ENCODE measurements around the gene RAB29. TPM values are rescaled to one million over a fixed set of nuclear protein-coding genes. Genes with fewer than 3 reads are reported as not detected.
A peak's percentile ranks its signal among the peaks of the same experiment; 100 is the strongest.

Gene RAB29
- polyA plus RNA-seq, 3 donors, result 23.2 to 32.2 (median 31.5) TPM

DNA sequence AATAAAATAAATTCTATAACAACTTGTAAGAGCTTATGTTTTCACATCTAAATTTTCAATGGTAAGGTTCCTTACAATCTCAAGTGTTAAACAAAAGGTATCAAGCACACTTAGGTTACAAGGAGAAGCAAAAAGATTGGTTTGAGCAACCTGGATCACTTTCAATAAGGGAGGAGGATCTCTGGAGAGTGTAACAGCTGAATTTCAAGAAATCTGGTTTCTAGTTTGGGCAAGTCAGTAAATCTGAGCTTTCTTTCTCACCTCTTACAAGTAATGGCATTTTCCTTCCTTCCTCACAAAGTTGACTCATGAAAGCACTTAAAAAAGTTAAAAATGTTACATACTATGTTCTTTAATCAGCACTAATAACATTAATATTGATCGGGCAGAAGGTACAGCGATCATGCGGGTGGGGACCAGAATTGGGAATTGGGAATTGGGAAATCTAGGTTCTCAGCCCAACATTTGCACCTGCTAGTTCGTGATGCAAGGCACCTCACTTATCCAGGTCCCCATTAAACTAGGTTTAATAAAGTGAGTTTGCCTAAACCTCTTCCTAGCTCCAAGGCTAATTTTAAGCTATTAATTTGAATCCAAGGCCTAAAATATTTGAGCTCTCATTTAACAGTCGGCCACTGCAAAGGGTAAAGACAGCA, 28.4 kb downstream of the RAB29 start:
- H3K4me3 ChIP-seq (replicated peaks in 1 of 3; ENCODE audit: low read depth in 2 of 3, low read length in 3 of 3), result no peak overlapping the region
- no peak overlapping the region for H3K4me2 ChIP-seq (replicated peaks; ENCODE audit: extremely low read depth, low read length, poor library complexity, severe bottlenecking)
- no peak overlapping the region for H2AFZ ChIP-seq (ENCODE audit: insufficient read depth, low read depth, low read length, poor library complexity, severe bottlenecking)
- no peaks in the 10 kb centered on the region for H3K9me3 ChIP-seq (replicated peaks in 1 of 2; ENCODE audit: control insufficient read depth in 1 of 2, insufficient read depth in 1 of 2, low read length in 2 of 2)
- peaks cover 14 to 27% of the 10 kb centered on the region in 2 donors for H3K4me1 ChIP-seq (ENCODE audit: control insufficient read depth in 1 of 2, insufficient read depth in 2 of 2, low read length in 2 of 2)
- H3K36me3 ChIP-seq (replicated peaks in 1 of 2; ENCODE audit: control insufficient read depth in 1 of 2, insufficient read depth in 2 of 2, low read length in 2 of 2), result no peaks in the 10 kb centered on the region
- Mint-ChIP-seq H3K4me3 (no peak overlapping the region), H3K4me1 (peaks cover 32% of the 10 kb centered on the region), H3K9me3 (peaks cover 0 to 3% (median 0%) of the 10 kb centered on the region in 7 donors), H3K27me3 (ENCODE audit: low read depth in 3 of 3) (no peaks in the 10 kb centered on the region), H3K36me3 (no peaks in the 10 kb centered on the region), H3K27ac (peak overlapping the region in 1 of 7 donors; percentile 67)
- no peak for DNase-seq
- TF ChIP-seq CTCF (IDR thresholded peaks at IDR 0.05), result no peak
- no peaks in the 10 kb centered on the region for H3K27me3 ChIP-seq (ENCODE audit: control insufficient read depth in 2 of 2, insufficient read depth in 2 of 2, low read length in 2 of 2)
- H4K20me1 ChIP-seq (ENCODE audit: insufficient read depth, low read length), result peaks cover 43% of the 10 kb centered on the region
- no peak overlapping the region for H3K9ac ChIP-seq (ENCODE audit: insufficient read depth, low read length, poor library complexity, severe bottlenecking)
- H3K79me2 ChIP-seq (ENCODE audit: insufficient read depth, low read length), result peaks cover 80% of the 10 kb centered on the region
- intact Hi-C loops (cut with micrococcal nuclease), result no loop called here
- WGBS (ENCODE audit: insufficient coverage), result 60% methylated on average over 1 of the region's 5 CpGs
- H3K27ac ChIP-seq (ENCODE audit: low read depth in 1 of 2, low read length in 2 of 2), result peak overlapping the region in 1 of 2 donors; percentile 1

- H3K4me1 ChIP-seq (ENCODE audit: control insufficient read depth in 1 of 2, insufficient read depth in 2 of 2, low read length in 2 of 2), result peaks cover 11 to 21% of the 10 kb centered on the region in 2 donors
- Mint-ChIP-seq H3K9me3 (no peaks in the 10 kb centered on the region), H3K27me3 (ENCODE audit: low read depth in 3 of 3) (no peaks in the 10 kb centered on the region), H3K4me3 (no peak overlapping the region), H3K27ac (no peak overlapping the region), H3K4me1 (peaks cover 33% of the 10 kb centered on the region), H3K36me3 (peaks cover 0 to 3% of the 10 kb centered on the region in 2 donors)
- H3K4me3 ChIP-seq (replicated peaks in 1 of 3; ENCODE audit: low read depth in 2 of 3, low read length in 3 of 3), result no peak overlapping the region
- no peak overlapping the region for H2AFZ ChIP-seq (ENCODE audit: insufficient read depth, low read depth, low read length, poor library complexity, severe bottlenecking)
- intact Hi-C loops (cut with micrococcal nuclease), result no loop called here
- no CpG with 5 or more reads among the region's 8 CpGs for WGBS (ENCODE audit: insufficient coverage)
- H4K20me1 ChIP-seq (ENCODE audit: insufficient read depth, low read length), result peaks cover 53% of the 10 kb centered on the region
- H3K4me2 ChIP-seq (replicated peaks; ENCODE audit: extremely low read depth, low read length, poor library complexity, severe bottlenecking), result no peak overlapping the region
- H3K27me3 ChIP-seq (ENCODE audit: control insufficient read depth in 2 of 2, insufficient read depth in 2 of 2, low read length in 2 of 2), result no peaks in the 10 kb centered on the region
- no peaks in the 10 kb centered on the region for H3K9me3 ChIP-seq (replicated peaks in 1 of 2; ENCODE audit: control insufficient read depth in 1 of 2, insufficient read depth in 1 of 2, low read length in 2 of 2)
- no peak for TF ChIP-seq CTCF (IDR thresholded peaks at IDR 0.05)
- peaks cover 100% of the 10 kb centered on the region for H3K79me2 ChIP-seq (ENCODE audit: insufficient read depth, low read length)
- no peak overlapping the region for H3K27ac ChIP-seq (ENCODE audit: low read depth in 1 of 2, low read length in 2 of 2)
- no peak overlapping the region for H3K9ac ChIP-seq (ENCODE audit: insufficient read depth, low read length, poor library complexity, severe bottlenecking)
- H3K36me3 ChIP-seq (replicated peaks in 1 of 2; ENCODE audit: control insufficient read depth in 1 of 2, insufficient read depth in 2 of 2, low read length in 2 of 2), result no peaks in the 10 kb centered on the region
- DNase-seq, result no peak
These were observed 30.9 kb downstream of the RAB29 start for GRCh38 chr1:205744403-205744802.

Measured in CD14-positive monocyte (primary cell).